H1 (cell line): Measurements from ENCODE around the gene STAC2. TPM values are rescaled to one million over a fixed set of nuclear protein-coding genes. Genes with fewer than 3 reads are reported as not detected.

Experiments
- BACH1 ChIP-seq: IDR thresholded peaks from 2 replicates; pipeline ENCODE4 v1.6.1; 2012; ENCODE audit warnings: low read length, improper control_type of control experiment
- CHD2 ChIP-seq: IDR thresholded peaks from 2 replicates; pipeline ENCODE4 v1.6.1; 2012; ENCODE audit warnings: low read length, improper control_type of control experiment
- GABPA ChIP-seq: IDR thresholded peaks from 2 replicates; pipeline ENCODE4 v1.6.1; 2011; ENCODE audit warnings: mild to moderate bottlenecking, low read length, moderate library complexity, borderline replicate concordance; ENCODE audit not compliant: insufficient read depth
- POU5F1 ChIP-seq: IDR thresholded peaks from 2 replicates; pipeline ENCODE4 v1.6.1; 2011; ENCODE audit warnings: low read depth, mild to moderate bottlenecking, low read length, moderate library complexity
- SP2 ChIP-seq: IDR thresholded peaks from 2 replicates; pipeline ENCODE4 v1.6.1; 2012; ENCODE audit warnings: mild to moderate bottlenecking, low read length, inconsistent platforms
- TBP ChIP-seq: IDR thresholded peaks from 2 replicates; pipeline ENCODE4 v1.6.1; 2011; ENCODE audit warnings: low read depth, low read length, improper control_type of control experiment
- ZNF274 ChIP-seq: IDR thresholded peaks from 2 replicates; pipeline ENCODE4 v1.7.0; 2012; ENCODE audit warnings: low read length, borderline replicate concordance; ENCODE audit errors: extremely low read depth
- polyA plus RNA-seq, 7 experiments: library from polyadenylated mRNA; depleted of rRNA in 3 of 7; stranded (reverse) in 5 of 7; unstranded in 2 of 7; fragments of >200 nt in 5 of 7; fragments of 200-250 nt in 2 of 7; gene quantifications; 1 replicate in 5 of 7; 2 replicates in 1 of 7; 4 replicates in 1 of 7; pipeline versions ENCODE4 v1.2.1 to v1.2.3, GENCODE V29; 2011 to 2013; ENCODE audit warnings: missing spikeins in 2 of 7, mixed read lengths in 2 of 7
- total RNA-seq: library from RNA; stranded (reverse); fragmentation: NEBNext Ultra II Directional; extraction: Animal tissue kit (Norgen Biotek cat#: 25700); gene quantifications from 2 replicates; pipeline ENCODE4 v1.2.1, GENCODE V29; 2021
- TF ChIP-seq, protein P1 (sequence below): fragments of 300-600 bp; sonication (generic); IDR thresholded peaks from 2 replicates; pipeline ENCODE4 v1.7.1; 2012; ENCODE audit warnings: low read length, moderate library complexity, mild to moderate bottlenecking, inconsistent platforms; ENCODE audit not compliant: insufficient replicate concordance

Gene STAC2
- total and polyA plus RNA-seq, 2 of the 8 experiments (the other 6 are each of a cell fraction or from before 2014, with no cell fraction given), result 1.5 to 6.0 TPM

DNA sequence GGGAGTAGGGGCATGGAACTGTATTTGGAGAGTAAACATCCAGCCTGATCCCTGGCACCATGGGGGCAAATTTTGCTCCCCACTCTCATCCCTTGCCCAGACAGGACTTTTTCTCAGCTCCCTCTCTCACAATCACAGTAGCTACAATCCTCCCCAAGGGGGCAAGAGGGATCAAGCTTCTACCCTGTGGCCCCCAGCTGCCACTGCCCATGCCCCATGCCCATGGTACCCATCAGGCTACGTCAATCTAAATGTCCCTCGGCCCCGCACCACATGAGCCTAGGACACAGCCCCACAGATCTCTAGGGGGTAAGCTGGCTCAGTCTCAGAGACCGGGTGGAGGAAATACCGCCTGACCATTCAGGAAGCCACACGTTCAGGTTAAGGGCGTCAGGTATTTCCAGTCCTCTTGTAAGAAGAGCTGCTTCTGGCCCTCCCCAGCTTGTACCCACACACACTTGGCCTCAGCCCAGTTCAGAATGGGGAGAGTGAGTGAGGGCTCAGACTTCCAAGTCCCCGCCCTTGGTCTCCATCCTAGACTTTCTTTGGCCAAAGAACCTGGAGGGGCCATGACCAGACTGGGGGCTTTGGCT, 30.1 kb downstream of the STAC2 start (continued):
- TF ChIP-seq, protein P1, sequence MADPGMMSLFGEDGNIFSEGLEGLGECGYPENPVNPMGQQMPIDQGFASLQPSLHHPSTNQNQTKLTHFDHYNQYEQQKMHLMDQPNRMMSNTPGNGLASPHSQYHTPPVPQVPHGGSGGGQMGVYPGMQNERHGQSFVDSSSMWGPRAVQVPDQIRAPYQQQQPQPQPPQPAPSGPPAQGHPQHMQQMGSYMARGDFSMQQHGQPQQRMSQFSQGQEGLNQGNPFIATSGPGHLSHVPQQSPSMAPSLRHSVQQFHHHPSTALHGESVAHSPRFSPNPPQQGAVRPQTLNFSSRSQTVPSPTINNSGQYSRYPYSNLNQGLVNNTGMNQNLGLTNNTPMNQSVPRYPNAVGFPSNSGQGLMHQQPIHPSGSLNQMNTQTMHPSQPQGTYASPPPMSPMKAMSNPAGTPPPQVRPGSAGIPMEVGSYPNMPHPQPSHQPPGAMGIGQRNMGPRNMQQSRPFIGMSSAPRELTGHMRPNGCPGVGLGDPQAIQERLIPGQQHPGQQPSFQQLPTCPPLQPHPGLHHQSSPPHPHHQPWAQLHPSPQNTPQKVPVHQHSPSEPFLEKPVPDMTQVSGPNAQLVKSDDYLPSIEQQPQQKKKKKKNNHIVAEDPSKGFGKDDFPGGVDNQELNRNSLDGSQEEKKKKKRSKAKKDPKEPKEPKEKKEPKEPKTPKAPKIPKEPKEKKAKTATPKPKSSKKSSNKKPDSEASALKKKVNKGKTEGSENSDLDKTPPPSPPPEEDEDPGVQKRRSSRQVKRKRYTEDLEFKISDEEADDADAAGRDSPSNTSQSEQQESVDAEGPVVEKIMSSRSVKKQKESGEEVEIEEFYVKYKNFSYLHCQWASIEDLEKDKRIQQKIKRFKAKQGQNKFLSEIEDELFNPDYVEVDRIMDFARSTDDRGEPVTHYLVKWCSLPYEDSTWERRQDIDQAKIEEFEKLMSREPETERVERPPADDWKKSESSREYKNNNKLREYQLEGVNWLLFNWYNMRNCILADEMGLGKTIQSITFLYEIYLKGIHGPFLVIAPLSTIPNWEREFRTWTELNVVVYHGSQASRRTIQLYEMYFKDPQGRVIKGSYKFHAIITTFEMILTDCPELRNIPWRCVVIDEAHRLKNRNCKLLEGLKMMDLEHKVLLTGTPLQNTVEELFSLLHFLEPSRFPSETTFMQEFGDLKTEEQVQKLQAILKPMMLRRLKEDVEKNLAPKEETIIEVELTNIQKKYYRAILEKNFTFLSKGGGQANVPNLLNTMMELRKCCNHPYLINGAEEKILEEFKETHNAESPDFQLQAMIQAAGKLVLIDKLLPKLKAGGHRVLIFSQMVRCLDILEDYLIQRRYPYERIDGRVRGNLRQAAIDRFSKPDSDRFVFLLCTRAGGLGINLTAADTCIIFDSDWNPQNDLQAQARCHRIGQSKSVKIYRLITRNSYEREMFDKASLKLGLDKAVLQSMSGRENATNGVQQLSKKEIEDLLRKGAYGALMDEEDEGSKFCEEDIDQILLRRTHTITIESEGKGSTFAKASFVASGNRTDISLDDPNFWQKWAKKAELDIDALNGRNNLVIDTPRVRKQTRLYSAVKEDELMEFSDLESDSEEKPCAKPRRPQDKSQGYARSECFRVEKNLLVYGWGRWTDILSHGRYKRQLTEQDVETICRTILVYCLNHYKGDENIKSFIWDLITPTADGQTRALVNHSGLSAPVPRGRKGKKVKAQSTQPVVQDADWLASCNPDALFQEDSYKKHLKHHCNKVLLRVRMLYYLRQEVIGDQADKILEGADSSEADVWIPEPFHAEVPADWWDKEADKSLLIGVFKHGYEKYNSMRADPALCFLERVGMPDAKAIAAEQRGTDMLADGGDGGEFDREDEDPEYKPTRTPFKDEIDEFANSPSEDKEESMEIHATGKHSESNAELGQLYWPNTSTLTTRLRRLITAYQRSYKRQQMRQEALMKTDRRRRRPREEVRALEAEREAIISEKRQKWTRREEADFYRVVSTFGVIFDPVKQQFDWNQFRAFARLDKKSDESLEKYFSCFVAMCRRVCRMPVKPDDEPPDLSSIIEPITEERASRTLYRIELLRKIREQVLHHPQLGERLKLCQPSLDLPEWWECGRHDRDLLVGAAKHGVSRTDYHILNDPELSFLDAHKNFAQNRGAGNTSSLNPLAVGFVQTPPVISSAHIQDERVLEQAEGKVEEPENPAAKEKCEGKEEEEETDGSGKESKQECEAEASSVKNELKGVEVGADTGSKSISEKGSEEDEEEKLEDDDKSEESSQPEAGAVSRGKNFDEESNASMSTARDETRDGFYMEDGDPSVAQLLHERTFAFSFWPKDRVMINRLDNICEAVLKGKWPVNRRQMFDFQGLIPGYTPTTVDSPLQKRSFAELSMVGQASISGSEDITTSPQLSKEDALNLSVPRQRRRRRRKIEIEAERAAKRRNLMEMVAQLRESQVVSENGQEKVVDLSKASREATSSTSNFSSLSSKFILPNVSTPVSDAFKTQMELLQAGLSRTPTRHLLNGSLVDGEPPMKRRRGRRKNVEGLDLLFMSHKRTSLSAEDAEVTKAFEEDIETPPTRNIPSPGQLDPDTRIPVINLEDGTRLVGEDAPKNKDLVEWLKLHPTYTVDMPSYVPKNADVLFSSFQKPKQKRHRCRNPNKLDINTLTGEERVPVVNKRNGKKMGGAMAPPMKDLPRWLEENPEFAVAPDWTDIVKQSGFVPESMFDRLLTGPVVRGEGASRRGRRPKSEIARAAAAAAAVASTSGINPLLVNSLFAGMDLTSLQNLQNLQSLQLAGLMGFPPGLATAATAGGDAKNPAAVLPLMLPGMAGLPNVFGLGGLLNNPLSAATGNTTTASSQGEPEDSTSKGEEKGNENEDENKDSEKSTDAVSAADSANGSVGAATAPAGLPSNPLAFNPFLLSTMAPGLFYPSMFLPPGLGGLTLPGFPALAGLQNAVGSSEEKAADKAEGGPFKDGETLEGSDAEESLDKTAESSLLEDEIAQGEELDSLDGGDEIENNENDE, result no peak
- TF ChIP-seq SP2 (no peak), CHD2 (no peak), ZNF274 (no peak), POU5F1 (no peak), BACH1 (no peak), TBP (no peak), GABPA (no peak)
- TF ChIP-seq, all 59 proteins: peak for 0
